ENCODE measurements around the gene PKDCC. TPM values are rescaled to one million over a fixed set of nuclear protein-coding genes. Genes with fewer than 3 reads are reported as not detected.

Gene PKDCC
- total RNA-seq, 2 donors from 2014 or later, result not detected

DNA sequence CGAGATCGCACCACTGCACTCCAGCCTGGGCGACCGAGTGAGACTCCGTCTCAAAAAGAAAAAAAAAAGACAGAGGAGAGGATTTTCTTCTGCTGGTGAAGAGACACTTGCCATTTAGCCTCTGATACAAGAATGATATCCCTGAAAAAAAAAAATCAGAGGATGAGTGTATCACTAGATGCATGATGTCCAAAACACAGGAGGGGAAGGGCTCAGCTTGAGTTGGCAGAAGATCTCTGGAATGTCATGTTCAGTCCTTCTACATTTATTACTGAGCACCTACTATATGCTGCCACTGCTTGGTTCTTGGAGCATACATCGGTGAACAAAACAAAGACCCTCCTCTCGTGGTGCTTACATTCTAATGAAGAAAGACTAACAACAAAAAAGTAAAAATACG, 10.9 kb upstream of the PKDCC start:
- Mint-ChIP-seq H3K4me3 (no peak overlapping the region), H3K27me3 (peaks cover 13% of the 10 kb centered on the region), H3K36me3 (ENCODE audit: low read depth) (no peaks in the 10 kb centered on the region), H3K4me1 (no peaks in the 10 kb centered on the region), H3K27ac (no peak overlapping the region), H3K9me3 (no peaks in the 10 kb centered on the region)
- ATAC-seq (replicated peaks), result no peak

DNA sequence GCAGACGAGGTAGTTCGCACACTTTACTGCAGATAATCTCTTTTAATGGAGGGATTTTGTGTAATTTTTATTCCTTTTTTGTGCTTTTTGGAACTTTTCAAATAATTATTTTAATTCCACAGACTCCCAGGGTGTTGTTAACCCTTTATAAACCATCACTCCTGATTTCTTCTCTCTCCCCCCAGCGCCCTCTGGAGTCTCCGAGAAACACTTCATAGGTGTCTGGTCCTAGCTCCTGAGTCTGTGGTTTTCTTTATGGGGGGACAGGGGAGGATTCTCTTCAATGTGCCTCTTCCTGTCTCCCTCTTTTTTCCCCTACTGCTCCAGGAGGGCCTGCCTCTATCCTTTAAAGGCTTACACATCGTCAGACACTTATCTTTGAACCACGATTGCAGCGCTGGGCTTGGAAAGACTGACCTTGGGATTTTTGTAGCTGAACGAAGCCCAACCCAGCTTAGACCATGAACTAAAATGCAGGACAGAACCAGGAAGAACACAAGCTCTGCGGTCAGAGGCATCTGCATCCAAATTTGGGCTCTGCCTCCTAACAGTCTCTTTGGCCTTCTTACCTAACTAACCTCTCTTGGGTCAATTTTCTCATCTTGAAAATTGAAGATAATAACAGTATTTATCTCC, 7.1 kb upstream of the PKDCC start:
- Mint-ChIP-seq H3K4me1 (no peaks in the 10 kb centered on the region), H3K27me3 (peaks cover 17% of the 10 kb centered on the region)

DNA sequence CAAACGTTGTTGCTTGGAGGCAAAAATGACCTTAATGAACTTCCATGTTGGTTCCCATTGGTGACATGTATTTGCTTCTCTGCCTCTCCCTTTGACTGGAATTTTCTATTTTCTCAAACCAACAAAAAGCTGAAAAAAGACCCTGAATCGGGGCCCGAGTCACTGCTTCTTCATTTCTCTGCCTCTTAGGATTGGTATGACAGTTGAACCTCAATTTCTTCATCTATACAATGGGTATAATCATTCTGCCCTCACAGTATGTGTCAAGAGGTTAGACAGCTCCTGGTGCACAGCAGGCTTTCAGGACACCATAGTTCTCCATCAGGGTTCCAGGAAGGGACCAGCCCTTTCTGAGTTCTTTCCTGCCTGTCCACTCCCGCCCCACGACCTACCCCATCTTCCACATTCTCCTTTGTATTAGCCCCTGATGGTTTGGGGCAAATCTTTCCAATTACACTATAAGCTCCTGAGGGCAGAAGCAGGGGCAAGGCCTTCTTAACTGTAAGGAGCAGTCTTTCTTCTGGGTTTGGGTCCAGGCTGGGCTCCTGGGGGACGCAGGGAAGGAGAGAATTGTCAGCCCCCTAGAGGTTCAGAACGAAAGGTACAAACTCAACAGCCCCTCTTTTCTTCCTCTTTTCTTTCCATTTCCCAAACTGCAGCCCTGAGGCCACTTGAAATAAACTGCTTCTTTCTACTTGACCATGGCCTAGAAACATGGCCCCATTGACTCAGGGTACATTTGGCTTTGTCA, 6.3 kb upstream of the PKDCC start:
- peaks cover 17% of the 10 kb centered on the region for H3K27me3 Mint-ChIP-seq
- H3K27ac Mint-ChIP-seq, result no peak overlapping the region
- no peaks in the 10 kb centered on the region for H3K36me3 Mint-ChIP-seq (ENCODE audit: low read depth)
- H3K4me1 Mint-ChIP-seq, result no peaks in the 10 kb centered on the region
- H3K9me3 Mint-ChIP-seq, result no peaks in the 10 kb centered on the region
- ATAC-seq (replicated peaks), result no peak
- H3K4me3 Mint-ChIP-seq, result no peak overlapping the region

More for the DNA sequence above, 7.1 kb upstream of the PKDCC start:
- Mint-ChIP-seq H3K27ac (no peak overlapping the region), H3K4me3 (no peak overlapping the region), H3K36me3 (ENCODE audit: low read depth) (no peaks in the 10 kb centered on the region), H3K9me3 (no peaks in the 10 kb centered on the region)
- no peak for ATAC-seq (replicated peaks)

DNA sequence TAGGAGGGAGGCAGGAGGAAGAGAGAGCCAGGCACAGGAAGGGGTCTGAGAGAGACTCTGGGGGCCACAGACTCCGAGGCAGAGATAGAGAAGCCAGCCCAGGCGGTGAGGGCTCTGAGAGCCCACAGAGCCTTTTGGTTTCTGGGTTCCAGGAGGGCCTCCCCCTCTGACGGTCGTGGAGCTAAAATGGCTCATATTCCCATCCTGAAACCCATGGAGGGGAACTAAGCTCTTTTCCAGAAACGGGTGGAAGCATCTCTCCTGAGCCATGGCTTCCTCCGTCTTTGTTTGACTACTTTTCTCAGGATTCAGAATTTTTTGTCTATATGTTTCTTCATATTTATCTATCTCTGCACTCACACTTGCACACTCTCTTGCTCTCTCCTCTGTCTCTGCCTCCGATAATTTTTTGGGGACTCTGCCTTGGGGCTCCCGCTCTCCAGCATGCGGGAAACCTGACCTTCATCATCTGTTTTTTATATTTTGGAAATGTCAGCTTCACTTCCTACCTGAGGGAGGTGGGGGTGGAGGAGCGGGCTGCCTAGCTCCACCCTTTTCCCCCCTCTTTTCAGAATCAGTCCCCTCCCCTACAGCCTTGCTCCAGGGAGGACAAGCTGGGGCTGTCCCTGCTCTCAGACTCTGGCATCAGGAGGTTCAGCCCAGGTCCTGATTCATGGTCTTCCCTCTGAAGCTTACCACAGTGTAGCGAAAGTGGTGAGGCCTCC, 5.0 kb upstream of the PKDCC start:
- Mint-ChIP-seq H3K36me3 (ENCODE audit: low read depth) (no peaks in the 10 kb centered on the region), H3K4me1 (no peaks in the 10 kb centered on the region), H3K9me3 (no peaks in the 10 kb centered on the region), H3K27me3 (peaks cover 22% of the 10 kb centered on the region), H3K4me3 (no peak overlapping the region), H3K27ac (no peak overlapping the region)
- ATAC-seq (replicated peaks), result no peak

DNA sequence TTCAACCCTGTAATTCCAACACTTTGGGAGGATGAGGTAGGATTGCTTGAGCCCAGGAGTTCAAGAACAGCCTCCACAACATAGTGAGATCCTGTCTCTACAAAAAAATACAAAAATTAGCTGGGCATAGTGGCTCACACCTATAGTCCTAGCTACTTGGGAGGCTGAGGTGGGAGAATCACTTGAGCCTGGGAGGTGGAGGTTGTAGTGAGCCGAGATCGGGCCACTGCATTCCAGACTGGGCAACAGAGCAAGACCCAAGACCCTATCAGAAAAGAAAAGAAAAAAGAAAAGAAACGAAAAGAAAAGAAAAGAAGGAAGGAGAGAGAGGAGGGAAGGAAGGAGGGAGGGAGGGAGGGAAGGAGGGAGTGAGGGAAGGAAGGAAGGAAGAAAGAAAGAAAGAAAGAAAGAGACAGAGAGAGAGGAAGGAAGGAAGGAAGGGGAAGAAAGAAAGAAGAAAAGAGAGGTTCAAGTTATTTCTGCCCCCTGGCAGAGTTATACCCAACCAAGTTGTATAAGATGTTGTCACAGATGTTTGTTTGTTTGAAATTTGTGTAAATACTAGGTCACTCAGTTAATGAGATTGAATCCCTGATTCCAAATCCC, 3.9 kb upstream of the PKDCC start:
- H3K27ac Mint-ChIP-seq, result no peak overlapping the region
- H3K27me3 Mint-ChIP-seq, result peaks cover 22% of the 10 kb centered on the region
- H3K36me3 Mint-ChIP-seq (ENCODE audit: low read depth), result no peaks in the 10 kb centered on the region
- ATAC-seq (replicated peaks), result no peak
- no peaks in the 10 kb centered on the region for H3K9me3 Mint-ChIP-seq
- no peaks in the 10 kb centered on the region for H3K4me1 Mint-ChIP-seq
- no peak overlapping the region for H3K4me3 Mint-ChIP-seq

DNA sequence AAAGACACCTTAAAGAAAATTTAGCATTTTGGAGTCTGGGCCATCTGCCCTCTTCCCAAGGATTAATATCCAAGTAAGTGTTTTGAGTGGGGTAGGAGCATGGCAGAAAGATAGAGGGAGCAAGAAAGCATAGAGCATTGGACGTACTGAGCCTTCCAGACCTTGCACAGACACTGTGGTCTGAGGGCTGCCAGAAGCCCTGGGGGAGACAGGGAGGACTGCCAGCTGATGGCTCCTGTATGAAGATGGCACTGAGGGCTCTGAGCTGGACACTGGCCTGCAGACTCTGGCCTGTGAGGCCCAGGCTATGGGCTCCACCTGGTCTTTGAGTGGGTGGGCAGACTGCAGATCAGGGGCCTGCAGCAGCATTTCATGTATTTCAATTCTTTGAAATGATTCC, 2.9 kb upstream of the PKDCC start:
- no peak overlapping the region for H3K4me3 Mint-ChIP-seq
- H3K36me3 Mint-ChIP-seq (ENCODE audit: low read depth), result no peaks in the 10 kb centered on the region
- H3K4me1 Mint-ChIP-seq, result no peaks in the 10 kb centered on the region
- H3K9me3 Mint-ChIP-seq, result no peaks in the 10 kb centered on the region
- H3K27me3 Mint-ChIP-seq, result peaks cover 24% of the 10 kb centered on the region
- H3K27ac Mint-ChIP-seq, result no peak overlapping the region
- no peak for ATAC-seq (replicated peaks)

DNA sequence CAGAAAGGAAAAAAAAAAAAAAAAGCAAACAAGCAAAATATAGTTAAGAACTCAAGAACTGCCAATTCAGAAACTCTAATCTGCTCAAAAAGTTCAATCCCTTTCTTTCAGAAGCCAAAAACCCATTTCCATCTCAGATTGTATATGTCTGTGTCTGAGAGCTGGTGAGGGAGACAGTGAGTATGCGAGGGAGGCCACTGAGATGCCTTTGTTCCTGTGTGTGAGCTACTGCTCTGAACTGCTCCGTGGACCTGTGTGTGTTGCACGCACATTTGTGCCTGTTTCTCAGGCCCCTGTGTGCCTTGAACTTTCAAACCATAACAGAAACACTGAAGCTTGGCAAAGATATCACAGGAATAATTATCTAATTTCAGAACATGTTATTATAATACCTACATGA, 2.5 kb upstream of the PKDCC start:
- no peaks in the 10 kb centered on the region for H3K9me3 Mint-ChIP-seq
- no peak overlapping the region for H3K4me3 Mint-ChIP-seq
- no peak overlapping the region for H3K27ac Mint-ChIP-seq
- peaks cover 20% of the 10 kb centered on the region for H3K27me3 Mint-ChIP-seq
- no peaks in the 10 kb centered on the region for H3K36me3 Mint-ChIP-seq (ENCODE audit: low read depth)
- no peak for ATAC-seq (replicated peaks)
- no peaks in the 10 kb centered on the region for H3K4me1 Mint-ChIP-seq

DNA sequence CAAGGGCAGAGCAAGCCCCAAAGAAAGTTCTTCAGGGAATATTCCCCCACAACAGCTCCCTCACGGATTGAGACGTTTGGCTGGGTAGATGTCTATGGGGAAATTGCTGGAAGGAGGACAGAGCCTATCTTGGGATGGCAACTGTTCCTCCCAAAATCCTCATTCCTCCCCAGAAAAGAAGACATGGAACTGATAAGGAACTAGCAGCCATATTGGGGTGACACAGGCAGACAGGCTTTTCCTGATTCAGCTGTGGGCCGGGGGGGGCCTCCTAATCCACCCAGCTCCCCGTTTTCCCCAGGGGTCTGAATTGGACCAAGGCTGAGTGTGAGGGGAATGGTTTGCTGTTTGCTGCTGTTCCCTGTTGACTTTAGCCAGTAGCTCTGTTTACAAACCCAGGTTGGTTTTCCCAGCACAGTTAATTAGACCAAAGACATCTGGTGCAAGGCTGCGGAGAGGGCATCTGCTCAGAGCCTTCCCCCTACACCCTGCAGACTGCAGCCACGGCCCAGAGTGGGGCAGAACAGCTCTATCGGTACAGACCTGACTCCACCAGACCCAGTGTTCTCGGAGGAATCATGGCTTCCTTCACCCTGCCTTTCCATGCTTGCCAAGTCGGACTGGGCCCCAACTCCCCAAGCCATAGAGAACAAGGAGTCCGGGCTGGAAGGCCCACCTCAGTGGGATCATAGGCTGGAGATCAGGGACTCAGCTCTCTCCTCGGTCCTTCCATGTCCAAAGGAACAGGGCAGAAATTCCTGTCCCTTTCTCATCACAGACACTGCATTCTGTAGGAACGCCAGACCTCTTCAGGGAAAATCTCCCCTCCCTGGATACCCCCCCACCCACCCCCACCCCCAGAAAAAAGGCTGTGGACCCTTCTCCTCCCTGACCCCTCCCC, 1.7 kb upstream of the PKDCC start:
- Mint-ChIP-seq H3K27ac (no peak overlapping the region), H3K36me3 (ENCODE audit: low read depth) (no peaks in the 10 kb centered on the region), H3K4me1 (no peaks in the 10 kb centered on the region), H3K9me3 (no peaks in the 10 kb centered on the region), H3K27me3 (peaks cover 20% of the 10 kb centered on the region), H3K4me3 (no peak overlapping the region)
- ATAC-seq (replicated peaks), result no peak

DNA sequence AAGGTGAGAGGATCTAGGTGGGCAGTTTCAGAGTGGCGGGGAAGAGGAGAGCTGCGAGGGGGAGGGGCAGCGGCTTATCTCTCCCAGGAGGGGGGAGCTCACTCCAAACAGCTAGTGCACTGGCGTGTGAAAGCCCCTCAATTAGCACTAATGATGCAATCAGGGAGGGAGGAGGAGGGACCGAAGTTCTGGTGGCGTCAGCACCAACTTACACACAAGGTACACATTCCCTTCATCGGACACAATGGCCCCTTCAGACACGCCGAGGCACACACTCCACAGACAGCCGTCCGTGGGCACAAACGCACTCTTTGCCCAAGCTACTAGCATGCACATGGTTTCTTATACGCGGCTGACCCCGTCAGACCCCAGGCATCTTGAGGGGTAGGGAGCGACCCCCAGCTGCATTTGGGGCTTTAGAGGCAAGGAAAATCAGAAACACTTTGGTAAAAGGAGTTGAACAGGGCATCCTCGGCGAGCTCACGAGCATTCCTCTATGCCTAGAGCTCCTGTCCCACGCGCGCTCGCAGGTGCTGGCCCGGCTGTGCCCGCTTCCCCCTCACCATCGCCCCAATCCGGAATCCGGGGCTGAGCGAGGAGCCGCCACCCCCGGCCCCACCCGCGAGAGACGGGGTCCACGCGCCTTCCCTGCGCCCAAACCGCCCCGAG, 868 bp upstream of the PKDCC start:
- Mint-ChIP-seq H3K4me1 (no peaks in the 10 kb centered on the region), H3K4me3 (peak overlapping the region; percentile 44), H3K36me3 (ENCODE audit: low read depth) (no peaks in the 10 kb centered on the region), H3K9me3 (no peaks in the 10 kb centered on the region), H3K27ac (no peak overlapping the region), H3K27me3 (peaks cover 18% of the 10 kb centered on the region)
- peak; percentile 5 for ATAC-seq (replicated peaks)

DNA sequence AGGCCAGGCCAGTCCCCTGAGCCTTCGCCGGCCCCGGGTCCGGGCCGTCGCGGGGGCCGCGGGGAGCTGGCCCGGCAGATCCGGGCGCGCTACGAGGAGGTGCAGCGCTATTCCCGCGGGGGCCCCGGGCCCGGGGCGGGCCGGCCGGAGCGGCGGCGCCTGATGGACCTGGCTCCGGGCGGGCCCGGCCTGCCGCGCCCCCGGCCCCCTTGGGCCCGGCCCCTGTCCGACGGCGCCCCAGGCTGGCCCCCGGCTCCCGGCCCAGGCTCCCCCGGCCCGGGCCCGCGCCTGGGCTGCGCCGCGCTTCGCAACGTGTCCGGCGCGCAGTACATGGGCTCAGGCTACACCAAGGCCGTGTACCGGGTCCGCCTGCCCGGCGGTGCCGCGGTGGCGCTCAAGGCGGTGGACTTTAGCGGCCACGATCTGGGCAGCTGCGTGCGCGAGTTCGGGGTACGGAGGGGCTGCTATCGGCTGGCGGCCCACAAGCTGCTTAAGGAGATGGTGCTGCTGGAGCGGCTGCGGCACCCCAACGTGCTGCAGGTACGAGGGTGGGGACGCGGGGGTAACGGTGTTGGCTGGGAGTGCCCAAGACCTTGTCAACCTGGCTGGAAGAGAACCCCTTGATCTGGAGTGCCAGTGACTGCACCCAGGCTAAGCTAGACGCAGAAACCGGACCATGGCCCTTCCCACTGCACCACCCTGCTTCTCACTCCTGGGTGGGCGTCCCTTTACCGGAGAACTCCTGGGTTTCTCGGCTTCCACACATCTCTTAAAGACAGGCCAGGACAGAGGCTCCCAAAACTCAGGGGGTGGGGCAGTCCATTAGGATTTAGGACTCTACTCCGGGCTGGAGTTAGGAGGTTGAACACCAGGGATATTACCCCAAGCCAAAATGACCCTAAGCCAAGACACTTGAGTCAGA, 739 bp downstream of the PKDCC start:
- H3K4me1 Mint-ChIP-seq, result no peaks in the 10 kb centered on the region
- H3K4me3 Mint-ChIP-seq, result peak overlapping the region; percentile 41
- no peak overlapping the region for H3K27ac Mint-ChIP-seq
- H3K9me3 Mint-ChIP-seq, result no peaks in the 10 kb centered on the region
- H3K27me3 Mint-ChIP-seq, result peaks cover 14% of the 10 kb centered on the region
- peak; percentile 33 for ATAC-seq (replicated peaks)
- H3K36me3 Mint-ChIP-seq (ENCODE audit: low read depth), result no peaks in the 10 kb centered on the region

DNA sequence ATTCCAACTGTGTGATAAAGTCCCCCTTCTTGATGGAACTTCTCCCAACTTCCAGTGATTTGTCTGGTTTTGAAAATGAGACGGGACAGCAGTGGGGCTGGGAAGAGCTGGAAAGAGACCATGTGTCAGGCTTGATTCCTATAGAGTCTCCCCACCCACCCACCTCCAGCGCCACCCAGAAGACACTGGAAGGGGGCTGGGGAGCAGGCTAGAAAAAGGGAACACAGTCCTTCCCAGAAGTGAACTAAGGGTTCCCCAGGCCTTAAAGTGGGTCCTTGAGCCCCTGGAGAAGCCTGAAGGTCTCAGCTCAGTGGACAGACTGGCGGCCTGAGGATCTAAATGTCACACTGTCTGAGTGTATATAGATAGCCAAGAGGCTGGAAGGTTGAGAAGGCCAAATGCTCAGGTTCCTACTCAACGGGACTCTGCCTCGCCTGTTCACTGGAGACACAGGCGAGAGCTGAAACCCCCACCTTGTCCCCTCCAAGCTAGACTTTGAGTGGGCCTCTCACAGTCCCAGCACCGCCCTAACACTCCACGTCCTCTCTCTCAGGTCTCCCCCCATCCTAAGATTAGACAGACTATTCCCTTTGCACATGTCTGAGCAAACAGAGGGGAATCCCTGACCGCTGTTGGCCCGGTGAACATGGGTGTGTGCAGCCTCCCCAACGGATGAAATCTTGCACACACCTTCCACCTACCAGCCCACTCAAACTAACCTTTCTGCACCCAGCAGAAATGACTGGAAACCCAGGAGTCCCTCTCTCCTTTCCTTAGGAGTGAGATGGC, 1.6 kb downstream of the PKDCC start:
- no peak for ATAC-seq (replicated peaks)
- no peaks in the 10 kb centered on the region for H3K9me3 Mint-ChIP-seq
- H3K4me3 Mint-ChIP-seq, result peak overlapping the region; percentile 41
- H3K4me1 Mint-ChIP-seq, result no peaks in the 10 kb centered on the region
- peaks cover 11% of the 10 kb centered on the region for H3K27me3 Mint-ChIP-seq
- H3K27ac Mint-ChIP-seq, result no peak overlapping the region
- H3K36me3 Mint-ChIP-seq (ENCODE audit: low read depth), result no peaks in the 10 kb centered on the region

DNA sequence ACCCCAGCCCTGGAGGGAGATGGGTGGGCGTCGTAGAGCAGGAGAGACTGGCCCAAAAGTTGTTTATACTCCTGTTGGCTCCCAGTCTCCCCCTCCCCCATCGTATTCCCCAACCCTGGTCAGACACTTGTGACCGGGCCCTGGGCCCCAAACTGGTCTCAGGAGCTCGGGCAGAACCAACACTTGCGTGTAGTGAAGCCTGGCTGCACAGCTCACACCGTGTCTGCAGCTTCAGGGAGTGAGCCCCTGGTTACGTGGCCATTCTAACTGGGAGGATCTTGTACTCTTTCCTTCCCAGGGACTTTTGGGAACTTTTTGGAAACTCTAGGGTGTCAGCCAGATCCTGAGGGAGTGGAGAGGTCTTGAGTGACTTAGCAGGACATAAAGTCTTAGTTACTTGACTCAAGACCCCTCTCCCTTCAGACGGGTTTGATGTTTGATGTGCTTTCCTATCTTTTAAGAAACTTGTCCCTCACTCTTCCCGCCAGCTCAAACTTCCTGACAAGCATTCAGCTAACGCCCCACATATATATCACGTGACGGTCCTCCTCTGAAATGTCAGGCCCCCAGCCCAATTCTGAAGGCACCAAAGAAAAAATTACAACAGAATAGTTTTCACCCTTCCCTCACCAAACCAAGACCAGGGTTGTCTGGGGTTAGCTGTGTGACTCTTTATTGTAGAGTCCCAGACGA, 2.3 kb downstream of the PKDCC start:
- Mint-ChIP-seq H3K27me3 (peaks cover 11% of the 10 kb centered on the region), H3K9me3 (no peaks in the 10 kb centered on the region), H3K4me3 (no peak overlapping the region), H3K36me3 (ENCODE audit: low read depth) (no peaks in the 10 kb centered on the region), H3K4me1 (no peaks in the 10 kb centered on the region), H3K27ac (no peak overlapping the region)
- ATAC-seq (replicated peaks), result no peak

Measured in activated T-helper 17 cell treated with anti-CD3 and anti-CD28 coated beads, Interleukin-2, amount 50 U/mL, for 72 hours (primary cell).